WI38 (cell line): Measurements from ENCODE around the gene ACAN.

ENCODE experiments used
- H3K4me3 ChIP-seq: 2 replicates; pipeline ENCODE4 v1.5.1; 2011; ENCODE audit warnings: low read depth, mild to moderate bottlenecking, control low read depth, low read length
- TF ChIP-seq, protein P1 (sequence below): IDR thresholded peaks from 2 replicates; pipeline ENCODE4 v1.5.1; 2012; ENCODE audit warnings: low read depth, mild to moderate bottlenecking, control low read depth, low read length

Gene ACAN

DNA sequence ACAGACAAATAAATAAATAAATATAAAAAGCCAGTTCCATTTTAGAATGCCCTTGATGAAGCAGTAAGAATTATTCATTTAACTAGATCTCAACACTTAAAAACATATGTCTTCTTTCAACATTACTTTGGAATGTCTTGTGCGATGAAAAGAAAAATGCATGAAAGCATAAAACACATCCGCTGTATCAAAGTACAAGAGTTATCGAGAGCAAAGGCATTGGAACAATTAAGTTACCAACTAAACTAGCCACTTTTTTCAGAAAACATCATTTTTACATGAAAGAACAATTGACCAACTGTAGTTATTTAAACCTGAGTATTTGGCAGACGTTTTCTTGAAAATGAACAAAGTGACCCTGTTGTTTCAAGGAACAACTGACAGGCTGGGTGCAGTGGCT is 27.5 kb upstream of the ACAN start:
- TF ChIP-seq, protein P1, sequence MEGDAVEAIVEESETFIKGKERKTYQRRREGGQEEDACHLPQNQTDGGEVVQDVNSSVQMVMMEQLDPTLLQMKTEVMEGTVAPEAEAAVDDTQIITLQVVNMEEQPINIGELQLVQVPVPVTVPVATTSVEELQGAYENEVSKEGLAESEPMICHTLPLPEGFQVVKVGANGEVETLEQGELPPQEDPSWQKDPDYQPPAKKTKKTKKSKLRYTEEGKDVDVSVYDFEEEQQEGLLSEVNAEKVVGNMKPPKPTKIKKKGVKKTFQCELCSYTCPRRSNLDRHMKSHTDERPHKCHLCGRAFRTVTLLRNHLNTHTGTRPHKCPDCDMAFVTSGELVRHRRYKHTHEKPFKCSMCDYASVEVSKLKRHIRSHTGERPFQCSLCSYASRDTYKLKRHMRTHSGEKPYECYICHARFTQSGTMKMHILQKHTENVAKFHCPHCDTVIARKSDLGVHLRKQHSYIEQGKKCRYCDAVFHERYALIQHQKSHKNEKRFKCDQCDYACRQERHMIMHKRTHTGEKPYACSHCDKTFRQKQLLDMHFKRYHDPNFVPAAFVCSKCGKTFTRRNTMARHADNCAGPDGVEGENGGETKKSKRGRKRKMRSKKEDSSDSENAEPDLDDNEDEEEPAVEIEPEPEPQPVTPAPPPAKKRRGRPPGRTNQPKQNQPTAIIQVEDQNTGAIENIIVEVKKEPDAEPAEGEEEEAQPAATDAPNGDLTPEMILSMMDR = no peak
- no peak overlapping the region for H3K4me3 ChIP-seq

DNA sequence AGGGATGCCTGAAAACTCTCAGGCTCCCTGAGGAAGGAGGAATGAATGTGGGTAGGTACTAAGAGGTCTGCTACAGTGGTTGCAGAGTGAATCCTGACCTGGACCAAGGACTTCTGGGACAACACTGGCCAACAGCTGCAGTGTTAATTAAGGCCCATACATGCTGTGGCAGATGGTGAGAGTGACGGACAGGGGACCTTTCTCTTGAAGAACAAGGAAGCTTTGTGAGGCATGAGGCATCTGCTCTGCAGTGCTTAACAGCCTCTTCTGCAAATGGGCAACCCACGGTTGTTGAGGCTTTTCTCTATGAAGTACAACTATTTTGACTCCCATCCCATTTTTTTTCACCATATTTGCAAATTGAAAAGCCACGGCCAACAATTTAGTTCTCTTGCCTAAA is 26.6 kb upstream of the ACAN start:
- no peak overlapping the region for H3K4me3 ChIP-seq
- TF ChIP-seq, protein P1 = no peak

GRCh38 chr15:88779944-88780343 is 23.3 kb upstream of the ACAN start:
- TF ChIP-seq, protein P1 = no peak
- no peak overlapping the region for H3K4me3 ChIP-seq

DNA sequence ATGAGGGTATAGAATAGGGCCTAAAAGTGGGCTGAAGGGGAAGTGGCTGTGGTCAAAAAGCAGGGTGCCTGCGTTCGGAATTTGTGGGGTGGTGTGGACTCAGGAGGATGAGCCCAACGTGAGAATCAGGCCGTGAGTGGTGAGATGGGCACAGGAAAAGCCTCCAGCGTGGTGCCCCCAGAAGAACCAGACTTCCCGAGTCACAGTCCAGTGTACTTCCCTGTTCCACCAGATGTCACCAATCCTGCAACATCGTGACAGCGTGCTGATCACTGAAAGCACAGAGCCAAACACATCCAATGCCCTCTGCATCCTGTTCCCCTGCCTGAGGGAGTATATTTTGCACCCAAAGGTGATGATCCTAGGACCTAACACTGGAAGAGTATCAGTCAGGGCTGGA is 20.8 kb upstream of the ACAN start:
- TF ChIP-seq, protein P1 = no peak
- H3K4me3 ChIP-seq = no peak overlapping the region

DNA sequence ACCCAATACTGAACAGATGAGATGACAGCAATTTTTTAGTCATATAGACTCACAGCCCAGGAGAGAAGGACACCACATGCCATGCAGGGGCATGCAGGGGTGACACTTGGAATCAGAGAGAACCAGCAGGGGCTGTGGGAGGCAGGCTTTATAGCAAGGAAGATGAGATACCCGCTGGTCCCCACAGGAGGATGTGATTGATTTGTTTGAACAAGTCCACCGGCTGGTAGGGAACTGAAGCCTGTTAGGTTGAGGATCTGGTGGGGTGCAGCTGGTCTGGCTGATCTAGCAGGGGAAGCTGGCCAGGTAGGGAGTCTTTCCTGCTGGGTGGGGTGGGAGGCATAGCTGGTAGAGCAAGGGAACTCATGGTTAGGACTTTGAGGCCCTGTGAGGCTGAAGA is 18.0 kb upstream of the ACAN start:
- TF ChIP-seq, protein P1 = no peak
- H3K4me3 ChIP-seq = no peak overlapping the region

DNA sequence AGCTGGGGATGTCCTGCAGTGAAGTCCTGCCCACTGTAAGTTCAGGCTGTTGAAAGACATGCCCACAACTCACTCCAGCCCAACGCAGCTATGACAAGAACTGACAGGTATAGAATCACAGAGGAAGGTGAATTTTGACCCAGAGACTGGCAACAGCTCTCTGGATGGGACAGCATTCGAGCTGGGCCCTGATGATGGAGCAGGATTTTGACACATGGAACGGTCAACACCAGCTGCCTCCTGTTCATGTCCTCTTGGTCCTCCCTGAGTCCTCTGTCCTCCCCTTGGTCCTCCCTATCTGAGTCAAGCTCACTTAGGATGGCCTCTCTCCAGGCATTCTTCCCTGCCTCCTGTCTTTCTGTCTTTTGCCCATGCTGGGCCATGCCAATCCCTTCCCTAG is 15.2 kb upstream of the ACAN start:
- TF ChIP-seq, protein P1 = no peak
- no peak overlapping the region for H3K4me3 ChIP-seq

DNA sequence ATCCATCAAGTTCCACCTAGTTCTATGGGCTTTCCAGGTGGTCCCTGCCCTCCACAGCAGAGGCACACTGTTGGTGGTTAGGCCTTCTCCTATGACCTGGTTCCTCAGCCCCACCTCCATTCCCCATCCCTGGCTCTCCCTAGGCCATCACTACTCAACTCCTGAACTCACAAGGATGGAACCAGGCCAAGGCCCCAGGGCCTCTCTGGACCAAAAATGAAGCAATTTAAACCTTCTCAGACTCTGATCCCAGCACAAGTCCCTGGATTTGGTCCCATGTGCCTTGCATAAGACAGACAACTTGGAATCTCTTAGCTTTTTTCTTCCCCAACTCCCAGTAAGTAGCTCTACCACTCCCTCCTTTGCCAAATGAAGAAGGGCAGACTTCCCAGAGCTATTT is 14.4 kb upstream of the ACAN start:
- TF ChIP-seq, protein P1 = no peak
- no peak overlapping the region for H3K4me3 ChIP-seq

DNA sequence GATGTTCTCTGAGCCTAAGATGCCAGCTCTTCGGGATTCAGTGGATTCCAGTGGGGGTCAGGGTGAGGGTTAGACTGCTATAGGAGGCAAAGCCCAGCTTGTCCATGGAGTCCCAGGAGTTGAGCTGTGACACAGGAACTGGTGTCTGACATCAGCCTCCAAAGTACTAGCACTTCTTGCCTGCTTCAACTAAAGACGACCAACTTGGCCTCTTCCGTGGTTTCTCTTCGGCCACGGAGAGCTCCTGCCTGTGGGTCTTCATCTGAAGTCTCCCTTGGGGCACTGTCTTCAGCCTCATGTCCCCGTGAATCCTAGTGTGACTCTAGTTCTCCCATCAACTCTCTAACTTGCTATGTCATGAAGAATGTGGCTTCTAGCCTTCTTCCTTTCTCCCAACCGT is 12.8 kb upstream of the ACAN start:
- H3K4me3 ChIP-seq = no peak overlapping the region
- TF ChIP-seq, protein P1 = no peak
